ENCODE data around the gene ALDH5A1. TPM values are rescaled to one million over a fixed set of nuclear protein-coding genes. Genes with fewer than 3 reads are reported as not detected.

ALDH5A1 gene
- total and polyA plus RNA-seq, 2 of the 13 experiments (the other 11 are each of a cell fraction or from before 2014, with no cell fraction given): 12.8 to 32.5 TPM

DNA sequence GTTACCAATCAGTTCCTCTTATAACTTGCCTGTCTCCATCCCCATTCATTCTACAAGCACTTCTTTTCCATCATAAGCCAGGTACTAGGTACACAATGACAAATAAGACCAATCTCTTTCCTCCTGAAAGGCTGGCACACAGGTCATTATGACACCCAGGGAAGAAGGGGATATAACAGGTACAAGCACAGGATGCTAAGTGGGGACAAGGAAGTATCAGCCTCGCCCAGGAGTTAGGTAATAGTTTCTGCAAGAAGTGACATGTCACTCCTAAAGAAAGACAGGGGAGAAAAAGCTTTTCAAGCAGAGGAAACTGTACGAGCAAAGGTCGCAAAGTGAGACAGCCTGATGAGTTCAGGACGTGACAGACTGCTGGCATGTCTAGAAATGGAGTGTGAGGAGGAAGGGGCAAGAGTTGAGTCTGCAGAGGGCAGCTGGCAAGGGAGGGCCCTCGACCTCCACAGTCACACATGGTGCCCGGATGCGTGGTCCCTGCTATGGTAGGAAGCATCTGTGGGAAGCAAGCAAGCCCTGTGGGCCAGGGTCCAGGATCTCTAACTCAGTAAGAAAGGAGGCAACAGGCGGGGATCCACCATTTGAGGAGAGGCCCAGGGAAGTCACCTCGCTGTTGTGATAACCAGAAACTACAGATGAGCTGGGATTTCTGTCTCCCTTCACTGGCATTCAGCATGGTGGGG lies 45.8 kb upstream of the ALDH5A1 start:
- CTCF ChIA-PET (ENCODE audit: low intra/inter-chr PET ratio, low total read pairs): no interaction called here
- no peaks in the 10 kb centered on the region for H3K27me3 ChIP-seq (ENCODE audit: control insufficient read depth in 1 of 2, insufficient read depth in 2 of 2, low read length in 2 of 2)
- H3K9ac ChIP-seq (ENCODE audit: insufficient read depth, low read depth, low read length): no peak overlapping the region
- 78% methylated on average over 9 of the region's 9 CpGs for WGBS (ENCODE audit: low lambda C conversion rate)
- no peak overlapping the region for H3K27ac ChIP-seq (ENCODE audit: extremely low read length, insufficient read depth, low read length)
- ATAC-seq: no peak
- H3K4me1 ChIP-seq (ENCODE audit: insufficient read depth, low read length): peaks cover 17% of the 10 kb centered on the region
- no peaks in the 10 kb centered on the region for H3K9me3 ChIP-seq (ENCODE audit: low read length)
- H3K4me2 ChIP-seq (ENCODE audit: low read depth, low read length): no peak overlapping the region
- no peak overlapping the region for H2AFZ ChIP-seq (ENCODE audit: low read length)
- POLR2A ChIA-PET: no interaction called here
- intact Hi-C loops (cut with micrococcal nuclease; ENCODE audit: unreplicated experiment): no loop called here
- BruUV-seq (replicated peaks): no TSS peak
- in situ Hi-C loops (cut with HindIII; ENCODE audit: extremely low pct_ligation_motif_present, low pct_unique_long_range_greater_than_20kb): no loop called here
- FAIRE-seq: no peak
- H3K79me2 ChIP-seq (ENCODE audit: insufficient read depth, low read length): no peaks in the 10 kb centered on the region
- DNase-seq (ENCODE audit: low spot score): no peak
- no peaks in the 10 kb centered on the region for H3K36me3 ChIP-seq (replicated peaks in 1 of 2; ENCODE audit: control insufficient read depth in 1 of 2, insufficient read depth in 2 of 2, low read length in 2 of 2)
- H3K4me3 ChIP-seq (replicated peaks in 1 of 3; ENCODE audit: insufficient read depth in 1 of 3, low read depth in 2 of 3, low read length in 3 of 3): no peak overlapping the region
- H4K20me1 ChIP-seq (ENCODE audit: insufficient read depth, low read length): no peaks in the 10 kb centered on the region
- TF ChIP-seq, protein P1, sequence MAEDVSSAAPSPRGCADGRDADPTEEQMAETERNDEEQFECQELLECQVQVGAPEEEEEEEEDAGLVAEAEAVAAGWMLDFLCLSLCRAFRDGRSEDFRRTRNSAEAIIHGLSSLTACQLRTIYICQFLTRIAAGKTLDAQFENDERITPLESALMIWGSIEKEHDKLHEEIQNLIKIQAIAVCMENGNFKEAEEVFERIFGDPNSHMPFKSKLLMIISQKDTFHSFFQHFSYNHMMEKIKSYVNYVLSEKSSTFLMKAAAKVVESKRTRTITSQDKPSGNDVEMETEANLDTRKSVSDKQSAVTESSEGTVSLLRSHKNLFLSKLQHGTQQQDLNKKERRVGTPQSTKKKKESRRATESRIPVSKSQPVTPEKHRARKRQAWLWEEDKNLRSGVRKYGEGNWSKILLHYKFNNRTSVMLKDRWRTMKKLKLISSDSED (CRISPR knock-in tag; IDR thresholded peaks at IDR 0.05): no peak
- TF ChIP-seq, protein P2, sequence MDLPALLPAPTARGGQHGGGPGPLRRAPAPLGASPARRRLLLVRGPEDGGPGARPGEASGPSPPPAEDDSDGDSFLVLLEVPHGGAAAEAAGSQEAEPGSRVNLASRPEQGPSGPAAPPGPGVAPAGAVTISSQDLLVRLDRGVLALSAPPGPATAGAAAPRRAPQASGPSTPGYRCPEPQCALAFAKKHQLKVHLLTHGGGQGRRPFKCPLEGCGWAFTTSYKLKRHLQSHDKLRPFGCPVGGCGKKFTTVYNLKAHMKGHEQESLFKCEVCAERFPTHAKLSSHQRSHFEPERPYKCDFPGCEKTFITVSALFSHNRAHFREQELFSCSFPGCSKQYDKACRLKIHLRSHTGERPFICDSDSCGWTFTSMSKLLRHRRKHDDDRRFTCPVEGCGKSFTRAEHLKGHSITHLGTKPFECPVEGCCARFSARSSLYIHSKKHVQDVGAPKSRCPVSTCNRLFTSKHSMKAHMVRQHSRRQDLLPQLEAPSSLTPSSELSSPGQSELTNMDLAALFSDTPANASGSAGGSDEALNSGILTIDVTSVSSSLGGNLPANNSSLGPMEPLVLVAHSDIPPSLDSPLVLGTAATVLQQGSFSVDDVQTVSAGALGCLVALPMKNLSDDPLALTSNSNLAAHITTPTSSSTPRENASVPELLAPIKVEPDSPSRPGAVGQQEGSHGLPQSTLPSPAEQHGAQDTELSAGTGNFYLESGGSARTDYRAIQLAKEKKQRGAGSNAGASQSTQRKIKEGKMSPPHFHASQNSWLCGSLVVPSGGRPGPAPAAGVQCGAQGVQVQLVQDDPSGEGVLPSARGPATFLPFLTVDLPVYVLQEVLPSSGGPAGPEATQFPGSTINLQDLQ (CRISPR knock-in tag; IDR thresholded peaks at IDR 0.05): no peak
- TF ChIP-seq EP300 (IDR thresholded peaks at IDR 0.05; ENCODE audit: low read depth in 2 of 2, low read length in 2 of 2) (no peak), EP300 (CRISPR knock-in tag; IDR thresholded peaks at IDR 0.05; ENCODE audit: borderline replicate concordance) (no peak), MIXL1 (CRISPR knock-in tag; IDR thresholded peaks at IDR 0.05) (no peak), SCMH1 (CRISPR knock-in tag; IDR thresholded peaks at IDR 0.05; ENCODE audit: borderline replicate concordance) (no peak), SMARCE1 (IDR thresholded peaks at IDR 0.05; ENCODE audit: borderline replicate concordance) (no peak), NFYB (CRISPR knock-in tag; IDR thresholded peaks at IDR 0.05) (no peak)
- TF ChIP-seq, protein P3, sequence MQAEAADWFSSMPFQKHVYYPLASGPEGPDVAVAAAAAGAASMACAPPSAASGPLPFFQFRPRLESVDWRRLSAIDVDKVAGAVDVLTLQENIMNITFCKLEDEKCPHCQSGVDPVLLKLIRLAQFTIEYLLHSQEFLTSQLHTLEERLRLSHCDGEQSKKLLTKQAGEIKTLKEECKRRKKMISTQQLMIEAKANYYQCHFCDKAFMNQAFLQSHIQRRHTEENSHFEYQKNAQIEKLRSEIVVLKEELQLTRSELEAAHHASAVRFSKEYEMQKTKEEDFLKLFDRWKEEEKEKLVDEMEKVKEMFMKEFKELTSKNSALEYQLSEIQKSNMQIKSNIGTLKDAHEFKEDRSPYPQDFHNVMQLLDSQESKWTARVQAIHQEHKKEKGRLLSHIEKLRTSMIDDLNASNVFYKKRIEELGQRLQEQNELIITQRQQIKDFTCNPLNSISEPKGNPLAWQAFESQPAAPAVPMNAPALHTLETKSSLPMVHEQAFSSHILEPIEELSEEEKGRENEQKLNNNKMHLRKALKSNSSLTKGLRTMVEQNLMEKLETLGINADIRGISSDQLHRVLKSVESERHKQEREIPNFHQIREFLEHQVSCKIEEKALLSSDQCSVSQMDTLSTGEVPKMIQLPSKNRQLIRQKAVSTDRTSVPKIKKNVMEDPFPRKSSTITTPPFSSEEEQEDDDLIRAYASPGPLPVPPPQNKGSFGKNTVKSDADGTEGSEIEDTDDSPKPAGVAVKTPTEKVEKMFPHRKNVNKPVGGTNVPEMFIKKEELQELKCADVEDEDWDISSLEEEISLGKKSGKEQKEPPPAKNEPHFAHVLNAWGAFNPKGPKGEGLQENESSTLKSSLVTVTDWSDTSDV (CRISPR knock-in tag; IDR thresholded peaks at IDR 0.05): no peak

Measured in HepG2 (cell line).